Adrenal gland (tissue), 5 donors: Measurements from ENCODE around the gene VARS2.

Source experiments
- POLR2A ChIP-seq, 2 donors: fragments of 450-650 bp; IDR thresholded peaks; one replicate each; pipeline ENCODE4 v1.6.1; 2017; ENCODE audit warnings: antibody characterized with exemption in 2 of 2, mild to moderate bottlenecking in 2 of 2, moderate library complexity in 1 of 2
- TF ChIP-seq, protein P1 (sequence below), 6 experiments: fragments of 450-650 bp in 4 of 6; fragments of 200-600 bp in 2 of 6; sonication (generic) in 1 of 6; IDR thresholded peaks; 1 replicate in 5 of 6; 2 replicates in 1 of 6; pipeline versions ENCODE4 v1.5.1 to v1.8.0; 2016 to 2021; ENCODE audit warnings: antibody characterized with exemption in 6 of 6, mild to moderate bottlenecking in 2 of 6, moderate library complexity in 1 of 6
- donor health status: DM: no; HTN: no; CAD: no.

DNA sequence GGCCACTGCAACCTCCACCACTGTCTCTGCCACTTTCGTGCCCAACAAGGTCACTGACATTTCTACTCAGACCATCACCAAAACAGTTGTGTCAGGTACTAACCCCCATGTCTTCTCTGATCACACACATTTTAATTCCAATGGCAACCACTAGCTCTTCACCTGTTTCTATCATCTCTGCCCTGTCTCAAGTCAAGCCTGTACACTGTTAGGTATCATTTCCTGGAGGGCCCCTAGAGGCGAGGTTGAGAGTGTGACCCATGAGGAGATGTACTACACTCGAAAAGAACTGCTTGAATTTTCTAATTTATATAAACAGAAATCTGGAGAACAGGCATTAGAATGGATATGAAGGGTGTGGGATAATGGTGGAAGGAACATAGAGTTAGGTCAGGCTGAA is 52.1 kb downstream of the VARS2 start:
- TF ChIP-seq, protein P1, sequence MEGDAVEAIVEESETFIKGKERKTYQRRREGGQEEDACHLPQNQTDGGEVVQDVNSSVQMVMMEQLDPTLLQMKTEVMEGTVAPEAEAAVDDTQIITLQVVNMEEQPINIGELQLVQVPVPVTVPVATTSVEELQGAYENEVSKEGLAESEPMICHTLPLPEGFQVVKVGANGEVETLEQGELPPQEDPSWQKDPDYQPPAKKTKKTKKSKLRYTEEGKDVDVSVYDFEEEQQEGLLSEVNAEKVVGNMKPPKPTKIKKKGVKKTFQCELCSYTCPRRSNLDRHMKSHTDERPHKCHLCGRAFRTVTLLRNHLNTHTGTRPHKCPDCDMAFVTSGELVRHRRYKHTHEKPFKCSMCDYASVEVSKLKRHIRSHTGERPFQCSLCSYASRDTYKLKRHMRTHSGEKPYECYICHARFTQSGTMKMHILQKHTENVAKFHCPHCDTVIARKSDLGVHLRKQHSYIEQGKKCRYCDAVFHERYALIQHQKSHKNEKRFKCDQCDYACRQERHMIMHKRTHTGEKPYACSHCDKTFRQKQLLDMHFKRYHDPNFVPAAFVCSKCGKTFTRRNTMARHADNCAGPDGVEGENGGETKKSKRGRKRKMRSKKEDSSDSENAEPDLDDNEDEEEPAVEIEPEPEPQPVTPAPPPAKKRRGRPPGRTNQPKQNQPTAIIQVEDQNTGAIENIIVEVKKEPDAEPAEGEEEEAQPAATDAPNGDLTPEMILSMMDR (IDR thresholded peaks at IDR 0.05) = no peak
- no peak for TF ChIP-seq POLR2A (IDR thresholded peaks at IDR 0.05)
